HepG2 (cell line): ENCODE measurements around the gene OIT3. TPM values are rescaled to one million over a fixed set of nuclear protein-coding genes. Genes with fewer than 3 reads are reported as not detected.

Source experiments
- FOXJ3 ChIP-seq: sonication (generic); formaldehyde crosslinking; IDR thresholded peaks from 2 replicates; pipeline ENCODE4 v1.4.0; 2020; ENCODE audit warnings: missing genetic modification reagents, mild to moderate bottlenecking, borderline replicate concordance
- HOXD1 ChIP-seq: sonication (generic); formaldehyde crosslinking; IDR thresholded peaks from 2 replicates; pipeline ENCODE4 v1.5.0; 2020; ENCODE audit warnings: missing genetic modification reagents
- JARID2 ChIP-seq: sonication (generic); formaldehyde crosslinking; IDR thresholded peaks from 2 replicates; pipeline ENCODE4 v1.8.1; 2023; ENCODE audit warnings: missing genetic modification reagents, inconsistent platforms; ENCODE audit not compliant: insufficient replicate concordance
- KDM2A ChIP-seq: sonication (generic); formaldehyde crosslinking; IDR thresholded peaks from 2 replicates; pipeline ENCODE4 v1.4.0; 2020; ENCODE audit warnings: low read depth, missing genetic modification reagents, borderline replicate concordance
- KDM5B ChIP-seq: sonication (generic); formaldehyde crosslinking; IDR thresholded peaks from 2 replicates; pipeline ENCODE4 v1.4.0; 2020; ENCODE audit warnings: missing genetic modification reagents, mild to moderate bottlenecking, borderline replicate concordance
- NKX3-1 ChIP-seq: sonication (generic); formaldehyde crosslinking; IDR thresholded peaks from 2 replicates; pipeline ENCODE4 v1.5.0; 2020; ENCODE audit warnings: missing genetic modification reagents
- NR2F2 ChIP-seq: IDR thresholded peaks from 2 replicates; pipeline ENCODE4 v1.6.1; 2012; ENCODE audit warnings: low read depth, inconsistent platforms, borderline replicate concordance
- PHF20 ChIP-seq: sonication (generic); formaldehyde crosslinking; IDR thresholded peaks from 2 replicates; pipeline ENCODE4 v1.5.0; 2020; ENCODE audit warnings: mild to moderate bottlenecking, missing genetic modification reagents
- RELA ChIP-seq: sonication (generic); formaldehyde crosslinking; IDR thresholded peaks from 2 replicates; pipeline ENCODE4 v1.4.0; 2020; ENCODE audit warnings: missing genetic modification reagents
- RFX5 ChIP-seq: IDR thresholded peaks from 2 replicates; pipeline ENCODE4 v1.6.1; 2011; ENCODE audit warnings: low read depth, low read length, improper control_type of control experiment
- ZFP90 ChIP-seq: sonication (generic); formaldehyde crosslinking; IDR thresholded peaks from 2 replicates; pipeline ENCODE4 v1.8.0; 2022; ENCODE audit warnings: missing genetic modification reagents, mild to moderate bottlenecking, inconsistent platforms, borderline replicate concordance
- ZFX ChIP-seq: sonication (generic); formaldehyde crosslinking; IDR thresholded peaks from 2 replicates; pipeline ENCODE4 v1.4.0; 2020; ENCODE audit warnings: mild to moderate bottlenecking, low read depth, missing genetic modification reagents, moderate library complexity
- ZNF264 ChIP-seq: sonication (generic); formaldehyde crosslinking; IDR thresholded peaks from 2 replicates; pipeline ENCODE4 v1.4.0; 2020; ENCODE audit warnings: missing genetic modification reagents
- ZNF318 ChIP-seq: sonication (generic); formaldehyde crosslinking; IDR thresholded peaks from 2 replicates; pipeline ENCODE4 v1.4.0; 2020; ENCODE audit warnings: mild to moderate bottlenecking, missing genetic modification reagents
- ZNF577 ChIP-seq: sonication (generic); formaldehyde crosslinking; IDR thresholded peaks from 2 replicates; pipeline ENCODE4 v1.4.0; 2020; ENCODE audit warnings: mild to moderate bottlenecking, low read depth, missing genetic modification reagents, borderline replicate concordance
- polyA plus RNA-seq, 8 experiments: library from polyadenylated mRNA; depleted of rRNA in 3 of 8; stranded (reverse) in 7 of 8; unstranded in 1 of 8; fragments of >200 nt; fragmentation: Illumina TruSeq in 4 of 8; extraction: Trizol in 4 of 8; gene quantifications; 2 replicates each; pipeline versions ENCODE4 v1.2.1 to v1.2.3, GENCODE V29; 2011 to 2016; ENCODE audit warnings: low read depth in 4 of 8, missing spikeins in 1 of 8, mixed read lengths in 1 of 8; ENCODE audit not compliant: insufficient read depth in 1 of 8
- total RNA-seq, 5 experiments: library from RNA; depleted of rRNA; stranded (reverse); fragments of >200 nt; fragmentation: Illumina TruSeq; extraction: Trizol; gene quantifications; 2 replicates each; pipeline ENCODE4 v1.2.3, GENCODE V29; 2016; ENCODE audit warnings: low read depth in 1 of 5
- TF ChIP-seq, protein P1 (sequence below): sonication (generic); formaldehyde crosslinking; IDR thresholded peaks from 2 replicates; pipeline ENCODE4 v1.4.0; 2020; ENCODE audit warnings: mild to moderate bottlenecking, low read depth, missing genetic modification reagents
- TF ChIP-seq, protein P2 (sequence below): sonication (generic); formaldehyde crosslinking; IDR thresholded peaks from 2 replicates; pipeline ENCODE4 v1.5.1; 2020; ENCODE audit warnings: mild to moderate bottlenecking, missing genetic modification reagents, moderate library complexity

OIT3 gene
- total and polyA plus RNA-seq, 2 of the 13 experiments (the other 11 are each of a cell fraction or from before 2014, with no cell fraction given): not detected

- no peak for TF ChIP-seq ZNF318 (CRISPR knock-in tag)
- TF ChIP-seq NR2F2: no peak
- TF ChIP-seq, protein P1, sequence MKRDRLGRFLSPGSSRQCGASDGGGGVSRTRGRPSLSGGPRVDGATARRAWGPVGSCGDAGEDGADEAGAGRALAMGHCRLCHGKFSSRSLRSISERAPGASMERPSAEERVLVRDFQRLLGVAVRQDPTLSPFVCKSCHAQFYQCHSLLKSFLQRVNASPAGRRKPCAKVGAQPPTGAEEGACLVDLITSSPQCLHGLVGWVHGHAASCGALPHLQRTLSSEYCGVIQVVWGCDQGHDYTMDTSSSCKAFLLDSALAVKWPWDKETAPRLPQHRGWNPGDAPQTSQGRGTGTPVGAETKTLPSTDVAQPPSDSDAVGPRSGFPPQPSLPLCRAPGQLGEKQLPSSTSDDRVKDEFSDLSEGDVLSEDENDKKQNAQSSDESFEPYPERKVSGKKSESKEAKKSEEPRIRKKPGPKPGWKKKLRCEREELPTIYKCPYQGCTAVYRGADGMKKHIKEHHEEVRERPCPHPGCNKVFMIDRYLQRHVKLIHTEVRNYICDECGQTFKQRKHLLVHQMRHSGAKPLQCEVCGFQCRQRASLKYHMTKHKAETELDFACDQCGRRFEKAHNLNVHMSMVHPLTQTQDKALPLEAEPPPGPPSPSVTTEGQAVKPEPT: no peak
- TF ChIP-seq JARID2 (CRISPR knock-in tag): no peak
- no peak; the same call in 1 of the 2 replicates for TF ChIP-seq NKX3-1 (CRISPR knock-in tag)
- TF ChIP-seq FOXJ3 (CRISPR knock-in tag): no peak
- no peak for TF ChIP-seq RELA (CRISPR knock-in tag)
- 0 out of 2 replicates have a peak, but pooled peaks have one; percentile 52 for TF ChIP-seq ZNF264 (CRISPR knock-in tag)
- no peak for TF ChIP-seq ZNF577 (CRISPR knock-in tag)
- no peak for TF ChIP-seq ZFP90 (CRISPR knock-in tag)
- TF ChIP-seq ZFX (CRISPR knock-in tag): peak; percentile 57
- TF ChIP-seq, protein P2, sequence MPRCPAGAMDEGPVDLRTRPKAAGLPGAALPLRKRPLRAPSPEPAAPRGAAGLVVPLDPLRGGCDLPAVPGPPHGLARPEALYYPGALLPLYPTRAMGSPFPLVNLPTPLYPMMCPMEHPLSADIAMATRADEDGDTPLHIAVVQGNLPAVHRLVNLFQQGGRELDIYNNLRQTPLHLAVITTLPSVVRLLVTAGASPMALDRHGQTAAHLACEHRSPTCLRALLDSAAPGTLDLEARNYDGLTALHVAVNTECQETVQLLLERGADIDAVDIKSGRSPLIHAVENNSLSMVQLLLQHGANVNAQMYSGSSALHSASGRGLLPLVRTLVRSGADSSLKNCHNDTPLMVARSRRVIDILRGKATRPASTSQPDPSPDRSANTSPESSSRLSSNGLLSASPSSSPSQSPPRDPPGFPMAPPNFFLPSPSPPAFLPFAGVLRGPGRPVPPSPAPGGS (CRISPR knock-in tag): no peak
- no peak for TF ChIP-seq RFX5
- peak; percentile 21; the same call in 1 of the 2 replicates for TF ChIP-seq KDM5B
- TF ChIP-seq HOXD1: no peak
- no peak for TF ChIP-seq KDM2A (CRISPR knock-in tag)
- 0 out of 2 replicates have a peak, but pooled peaks have one; percentile 35 for TF ChIP-seq PHF20 (CRISPR knock-in tag)
Measured at GRCh38 chr10:72954596-72955554, 61.3 kb downstream of the OIT3 start, which contains the start of gene PLA2G12B (continued).
